Neutrophil (primary cell): ENCODE results near the gene SLC45A3.

Experiments
- H3K27ac ChIP-seq: fragments of 200-600 bp; sonication (generic); 2 replicates; pipeline ENCODE4 v1.5.1; 2016; ENCODE audit warnings: mild to moderate bottlenecking, moderate library complexity
- H3K27me3 ChIP-seq: fragments of 200-600 bp; sonication (generic); 2 replicates; pipeline ENCODE4 v1.6.0; 2016; ENCODE audit warnings: mild to moderate bottlenecking
- H3K36me3 ChIP-seq: fragments of 200-600 bp; sonication (generic); 2 replicates; pipeline ENCODE4 v1.5.1; 2017
- H3K4me1 ChIP-seq, 2 experiments: fragments of 200-600 bp in 1 of 2; sonication (generic) in 1 of 2; 1 replicate in 1 of 2; 2 replicates in 1 of 2; pipeline versions ENCODE4 v1.5.1 to v1.6.1; 2013 to 2016; ENCODE audit warnings: low read depth in 1 of 2, low read length in 1 of 2, mild to moderate bottlenecking in 1 of 2, moderate library complexity in 1 of 2; ENCODE audit not compliant: control insufficient read depth in 1 of 2, insufficient read depth in 1 of 2
- H3K4me3 ChIP-seq, 2 experiments: fragments of 200-600 bp in 1 of 2; sonication (generic) in 1 of 2; 1 replicate in 1 of 2; 2 replicates in 1 of 2; pipeline ENCODE4 v1.5.1; 2013 to 2016; ENCODE audit warnings: low read depth in 1 of 2, low read length in 1 of 2, mild to moderate bottlenecking in 1 of 2, moderate library complexity in 1 of 2
- H3K9me3 ChIP-seq: fragments of 200-600 bp; sonication (generic); 2 replicates; pipeline ENCODE4 v1.5.1; 2016
- TF ChIP-seq, protein P1 (sequence below): fragments of 200-600 bp; sonication (generic); IDR thresholded peaks from 2 replicates; pipeline ENCODE4 v1.5.1; 2016; ENCODE audit warnings: antibody characterized with exemption

The SLC45A3 gene

GRCh38 chr1:205616563-205617293 lies 63.6 kb downstream of the SLC45A3 start:
- TF ChIP-seq, protein P1, sequence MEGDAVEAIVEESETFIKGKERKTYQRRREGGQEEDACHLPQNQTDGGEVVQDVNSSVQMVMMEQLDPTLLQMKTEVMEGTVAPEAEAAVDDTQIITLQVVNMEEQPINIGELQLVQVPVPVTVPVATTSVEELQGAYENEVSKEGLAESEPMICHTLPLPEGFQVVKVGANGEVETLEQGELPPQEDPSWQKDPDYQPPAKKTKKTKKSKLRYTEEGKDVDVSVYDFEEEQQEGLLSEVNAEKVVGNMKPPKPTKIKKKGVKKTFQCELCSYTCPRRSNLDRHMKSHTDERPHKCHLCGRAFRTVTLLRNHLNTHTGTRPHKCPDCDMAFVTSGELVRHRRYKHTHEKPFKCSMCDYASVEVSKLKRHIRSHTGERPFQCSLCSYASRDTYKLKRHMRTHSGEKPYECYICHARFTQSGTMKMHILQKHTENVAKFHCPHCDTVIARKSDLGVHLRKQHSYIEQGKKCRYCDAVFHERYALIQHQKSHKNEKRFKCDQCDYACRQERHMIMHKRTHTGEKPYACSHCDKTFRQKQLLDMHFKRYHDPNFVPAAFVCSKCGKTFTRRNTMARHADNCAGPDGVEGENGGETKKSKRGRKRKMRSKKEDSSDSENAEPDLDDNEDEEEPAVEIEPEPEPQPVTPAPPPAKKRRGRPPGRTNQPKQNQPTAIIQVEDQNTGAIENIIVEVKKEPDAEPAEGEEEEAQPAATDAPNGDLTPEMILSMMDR, result no peak
- Histone ChIP-seq H3K36me3 (peaks cover 61% of the 10 kb centered on the region), H3K4me3 (no peak overlapping the region), H3K27ac (no peak overlapping the region), H3K9me3 (no peaks in the 10 kb centered on the region), H3K27me3 (no peaks in the 10 kb centered on the region), H3K4me1 (peaks cover 0 to 9% of the 10 kb centered on the region in 2 experiments)

DNA sequence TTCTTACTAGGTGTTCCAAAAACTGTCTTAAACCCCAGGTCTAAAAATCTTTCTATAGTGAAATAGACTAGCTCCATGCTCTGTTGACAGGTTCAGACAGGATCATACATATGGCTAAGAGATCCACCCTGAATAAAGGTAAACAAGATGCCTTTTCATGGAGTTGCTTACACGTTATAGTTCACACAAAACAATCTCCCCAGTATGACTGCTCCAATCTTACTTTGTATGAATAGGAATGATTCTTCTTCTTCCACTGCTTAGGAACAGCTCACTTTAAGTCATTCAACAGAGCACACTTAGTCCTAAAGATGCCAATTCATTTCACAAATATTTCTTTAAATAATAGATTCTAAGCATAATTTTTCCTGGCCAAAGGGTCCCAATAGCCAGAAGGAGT lies 64.5 kb downstream of the SLC45A3 start:
- peaks cover 56% of the 10 kb centered on the region for H3K36me3 ChIP-seq
- TF ChIP-seq, protein P1, result no peak
- H3K4me3 ChIP-seq, result no peak overlapping the region
- H3K4me1 ChIP-seq, result peaks cover 0 to 9% of the 10 kb centered on the region in 2 experiments
- H3K9me3 ChIP-seq, result no peaks in the 10 kb centered on the region
- no peak overlapping the region for H3K27ac ChIP-seq
- H3K27me3 ChIP-seq, result no peaks in the 10 kb centered on the region

- Histone ChIP-seq H3K9me3 (no peaks in the 10 kb centered on the region), H3K4me1 (peaks cover 0 to 9% of the 10 kb centered on the region in 2 experiments), H3K36me3 (peaks cover 41% of the 10 kb centered on the region), H3K27ac (no peak overlapping the region), H3K27me3 (no peaks in the 10 kb centered on the region), H3K4me3 (no peak overlapping the region)
- TF ChIP-seq, protein P1, result no peak
These were observed 66.4 kb downstream of the SLC45A3 start for GRCh38 chr1:205613854-205614412.

DNA sequence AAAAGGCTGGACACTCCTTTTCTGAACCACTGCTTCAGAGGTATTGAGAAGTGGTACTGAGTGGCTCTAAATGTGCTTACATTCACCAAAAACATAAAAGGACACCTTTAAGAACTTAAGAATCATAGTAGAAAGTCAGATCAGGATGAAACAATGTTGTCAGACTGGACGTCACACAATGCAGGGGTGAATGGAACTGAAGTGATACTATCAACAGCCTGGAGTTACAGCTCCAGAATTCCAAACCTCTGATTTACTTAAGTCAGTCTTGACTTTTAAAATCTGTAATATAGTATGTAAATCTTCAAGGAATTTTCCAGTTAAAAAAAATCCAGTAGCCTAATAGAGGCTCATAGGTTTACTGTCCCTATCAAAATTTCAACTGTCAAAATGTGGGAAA lies 67.8 kb downstream of the SLC45A3 start:
- H3K36me3 ChIP-seq, result peaks cover 27% of the 10 kb centered on the region
- no peaks in the 10 kb centered on the region for H3K27me3 ChIP-seq
- no peak overlapping the region for H3K27ac ChIP-seq
- TF ChIP-seq, protein P1, result no peak
- peaks cover 0 to 9% of the 10 kb centered on the region in 2 experiments for H3K4me1 ChIP-seq
- no peak overlapping the region for H3K4me3 ChIP-seq
- H3K9me3 ChIP-seq, result no peaks in the 10 kb centered on the region

- Histone ChIP-seq H3K36me3 (peaks cover 26% of the 10 kb centered on the region), H3K4me3 (no peak overlapping the region), H3K4me1 (peaks cover 0 to 9% of the 10 kb centered on the region in 2 experiments), H3K27me3 (no peaks in the 10 kb centered on the region), H3K27ac (no peak overlapping the region), H3K9me3 (no peaks in the 10 kb centered on the region)
- TF ChIP-seq, protein P1, result no peak
These were observed 68.2 kb downstream of the SLC45A3 start for GRCh38 chr1:205612104-205612503.
